ENCODE results near the gene PRRT1.

DNA sequence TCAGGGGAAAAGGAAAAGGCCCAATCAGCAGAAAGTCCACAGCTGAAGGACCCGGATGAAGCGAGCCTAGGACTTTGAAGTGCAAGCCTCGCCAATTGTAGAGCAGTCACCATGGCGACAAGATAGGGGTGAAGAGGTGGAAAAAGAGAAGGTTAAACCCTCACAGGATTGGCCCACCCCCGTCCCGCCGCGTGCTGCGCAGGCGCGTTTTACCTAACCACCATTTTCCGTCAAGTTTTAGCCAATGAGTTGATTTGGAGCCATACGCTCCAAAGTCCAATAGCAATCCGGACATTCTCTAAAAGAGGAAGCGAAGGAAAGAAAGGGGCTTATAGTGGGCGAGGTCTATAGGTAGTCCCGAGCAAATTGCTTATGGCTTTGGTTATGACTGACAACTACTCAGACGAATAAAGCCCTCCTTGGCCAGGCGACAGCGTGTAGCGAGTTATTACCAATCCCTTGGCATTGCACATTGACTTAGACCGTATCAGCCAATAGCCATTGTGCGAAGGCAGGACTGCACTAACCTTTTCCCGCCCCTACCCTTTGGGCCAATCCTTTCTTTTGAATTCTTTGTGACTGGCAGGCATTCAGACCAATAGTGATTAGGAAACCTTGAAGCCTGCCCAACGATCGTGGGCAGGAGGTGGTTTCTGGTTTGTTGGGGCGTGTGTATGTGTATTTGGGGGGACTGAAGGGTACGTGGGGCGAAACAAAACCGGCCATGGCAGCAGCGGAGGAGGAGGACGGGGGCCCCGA, 26.2 kb upstream of the PRRT1 start, which contains the start of gene RNF5:
- TF ChIP-seq POLR2A (IDR thresholded peaks at IDR 0.05; ENCODE audit: low read depth, low read length) (no peak), POLR2AphosphoS5 (IDR thresholded peaks at IDR 0.05; ENCODE audit: low read depth, low read length) (no peak), TAF1 (IDR thresholded peaks at IDR 0.05; ENCODE audit: low read depth, low read length) (no peak), POU2F2 (IDR thresholded peaks at IDR 0.05; ENCODE audit: low read depth, low read length) (no peak), SPI1 (IDR thresholded peaks at IDR 0.05; ENCODE audit: low read depth, low read length) (peak; percentile 92), PAX5 (IDR thresholded peaks at IDR 0.05; ENCODE audit: insufficient read depth, low read length, severe bottlenecking) (no peak)
